Testis (tissue), 3 donors: ENCODE results near the gene SDE2. TPM values are rescaled to one million over a fixed set of nuclear protein-coding genes. Genes with fewer than 3 reads are reported as not detected.

ENCODE experiments used
- DNase-seq: peaks from one replicate; pipeline ENCODE4 v3.0.0-alpha.2; 2019
- H3K27ac ChIP-seq, 2 donors: fragments of 200-600 bp; sonication (generic); one replicate each; pipeline ENCODE4 v1.5.1; 2019
- H3K27me3 ChIP-seq: fragments of 200-600 bp; sonication (generic); one replicate; pipeline ENCODE4 v1.5.1; 2019
- H3K36me3 ChIP-seq: fragments of 200-600 bp; sonication (generic); one replicate; pipeline ENCODE4 v1.5.1; 2017; ENCODE audit warnings: low read depth; ENCODE audit errors: missing control alignments
- H3K4me1 ChIP-seq: fragments of 200-600 bp; sonication (generic); one replicate; pipeline ENCODE4 v1.5.1; 2019
- H3K4me3 ChIP-seq, 2 donors: fragments of 200-600 bp; sonication (generic); one replicate each; pipeline ENCODE4 v1.5.1; 2017 to 2019
- H3K9me3 ChIP-seq: fragments of 200-600 bp; sonication (generic); one replicate; pipeline ENCODE4 v1.5.1; 2017
- POLR2A ChIP-seq: fragments of 450-650 bp; IDR thresholded peaks from one replicate; pipeline ENCODE4 v1.6.1; 2017; ENCODE audit warnings: antibody characterized with exemption, mild to moderate bottlenecking, moderate library complexity
- WGBS, 2 donors: methylation state at CpG; one replicate each; pipeline ENCODE4 v1.1.5; 2018; 5-methylcytosine and 5-hydroxymethylcytosine counted together
- intact Hi-C: fragments of 100-400 bp; cut with DNase I; formaldehyde crosslinking; loops from one replicate; pipeline ENCODE4 v1.15.1; 2023; ENCODE audit warnings: low total_unique reads
- polyA plus RNA-seq: library from polyadenylated mRNA; stranded (reverse); fragments of 350-450 nt; fragmentation: Illumina TruSeq; extraction: RNeasy Lipid Tissue Mini Kit (QIAGEN cat#74804); gene quantifications from one replicate; pipeline ENCODE4 v1.2.3, GENCODE V29; 2014; ENCODE audit warnings: low read depth, low replicate concordance; ENCODE audit not compliant: insufficient read depth
- total RNA-seq, 2 donors: library from RNA; depleted of rRNA; stranded (reverse); fragments of >200 nt; gene quantifications; one replicate each; pipeline ENCODE4 v1.2.3, GENCODE V29; 2016
- TF ChIP-seq, protein P1 (sequence below), 3 experiments: fragments of 450-650 bp in 2 of 3; fragments of 200-600 bp in 1 of 3; sonication (generic) in 1 of 3; IDR thresholded peaks; one replicate each; pipeline ENCODE4 v1.5.1; 2016 to 2019; ENCODE audit warnings: antibody characterized with exemption in 3 of 3, mild to moderate bottlenecking in 2 of 3, moderate library complexity in 1 of 3

Gene SDE2
- total and polyA plus RNA-seq, 3 donors from 2014 or later: 17.9 to 23.9 (median 22.4) TPM

DNA sequence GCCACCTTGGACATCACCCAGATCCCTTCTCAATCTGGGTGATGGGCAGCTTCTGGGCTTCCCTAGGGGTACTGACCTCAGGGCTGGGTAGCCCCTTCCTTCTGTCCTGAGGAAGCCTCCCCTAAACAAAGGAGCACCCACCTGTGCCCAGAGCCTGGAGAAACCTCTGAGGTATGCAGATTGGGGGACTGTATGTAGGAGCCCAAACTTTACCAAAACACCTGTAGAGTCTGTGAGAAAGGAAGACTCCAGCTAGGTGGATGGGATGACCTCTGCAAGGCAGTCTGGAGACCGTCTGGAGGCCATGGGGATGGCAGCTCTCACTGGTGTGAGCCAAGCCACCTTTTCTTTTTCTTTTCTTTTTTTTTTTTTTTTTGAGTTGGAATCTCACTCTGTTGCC is 44.4 kb downstream of the SDE2 start:
- no peak for DNase-seq
- no peaks in the 10 kb centered on the region for H3K9me3 ChIP-seq
- WGBS, 2 donors: 69 to 95% methylated on average over 1 of the region's 1 CpG
- TF ChIP-seq, protein P1, sequence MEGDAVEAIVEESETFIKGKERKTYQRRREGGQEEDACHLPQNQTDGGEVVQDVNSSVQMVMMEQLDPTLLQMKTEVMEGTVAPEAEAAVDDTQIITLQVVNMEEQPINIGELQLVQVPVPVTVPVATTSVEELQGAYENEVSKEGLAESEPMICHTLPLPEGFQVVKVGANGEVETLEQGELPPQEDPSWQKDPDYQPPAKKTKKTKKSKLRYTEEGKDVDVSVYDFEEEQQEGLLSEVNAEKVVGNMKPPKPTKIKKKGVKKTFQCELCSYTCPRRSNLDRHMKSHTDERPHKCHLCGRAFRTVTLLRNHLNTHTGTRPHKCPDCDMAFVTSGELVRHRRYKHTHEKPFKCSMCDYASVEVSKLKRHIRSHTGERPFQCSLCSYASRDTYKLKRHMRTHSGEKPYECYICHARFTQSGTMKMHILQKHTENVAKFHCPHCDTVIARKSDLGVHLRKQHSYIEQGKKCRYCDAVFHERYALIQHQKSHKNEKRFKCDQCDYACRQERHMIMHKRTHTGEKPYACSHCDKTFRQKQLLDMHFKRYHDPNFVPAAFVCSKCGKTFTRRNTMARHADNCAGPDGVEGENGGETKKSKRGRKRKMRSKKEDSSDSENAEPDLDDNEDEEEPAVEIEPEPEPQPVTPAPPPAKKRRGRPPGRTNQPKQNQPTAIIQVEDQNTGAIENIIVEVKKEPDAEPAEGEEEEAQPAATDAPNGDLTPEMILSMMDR (IDR thresholded peaks at IDR 0.05): no peak
- TF ChIP-seq POLR2A: no peak
- H3K36me3 ChIP-seq: no peaks in the 10 kb centered on the region
- intact Hi-C loops: no loop called here
- no peak overlapping the region for H3K4me3 ChIP-seq
- H3K4me1 ChIP-seq: no peaks in the 10 kb centered on the region
- H3K27me3 ChIP-seq: no peaks in the 10 kb centered on the region
- H3K27ac ChIP-seq: no peak overlapping the region

DNA sequence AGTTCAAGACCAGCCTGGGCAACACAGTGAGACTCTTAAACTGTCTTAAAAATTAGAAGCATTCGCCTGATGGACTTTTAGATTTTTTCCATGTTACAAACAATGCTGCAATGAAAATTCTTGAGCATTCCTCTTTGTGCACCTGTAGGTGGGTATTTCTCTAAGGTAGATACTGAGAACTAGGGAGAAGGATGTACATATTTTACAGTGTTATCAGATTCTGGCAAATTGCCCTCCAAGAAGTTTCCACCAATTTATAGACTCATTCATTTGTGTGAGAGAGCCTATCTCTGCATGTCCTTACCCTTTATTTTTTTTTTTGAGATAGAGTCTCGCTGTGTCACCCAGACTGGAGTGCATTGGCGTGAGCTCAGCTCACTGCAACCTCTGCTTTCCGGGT is 45.8 kb downstream of the SDE2 start:
- no peak for DNase-seq
- intact Hi-C loops: no loop called here
- no peaks in the 10 kb centered on the region for H3K36me3 ChIP-seq
- no peaks in the 10 kb centered on the region for H3K27me3 ChIP-seq
- no peak for TF ChIP-seq POLR2A
- TF ChIP-seq, protein P1 (IDR thresholded peaks at IDR 0.05): no peak
- no peak overlapping the region for H3K4me3 ChIP-seq
- no peaks in the 10 kb centered on the region for H3K4me1 ChIP-seq
- WGBS, 2 donors: 84 to 96% methylated on average over 4 of the region's 4 CpGs
- H3K9me3 ChIP-seq: no peaks in the 10 kb centered on the region
- no peak overlapping the region for H3K27ac ChIP-seq

DNA sequence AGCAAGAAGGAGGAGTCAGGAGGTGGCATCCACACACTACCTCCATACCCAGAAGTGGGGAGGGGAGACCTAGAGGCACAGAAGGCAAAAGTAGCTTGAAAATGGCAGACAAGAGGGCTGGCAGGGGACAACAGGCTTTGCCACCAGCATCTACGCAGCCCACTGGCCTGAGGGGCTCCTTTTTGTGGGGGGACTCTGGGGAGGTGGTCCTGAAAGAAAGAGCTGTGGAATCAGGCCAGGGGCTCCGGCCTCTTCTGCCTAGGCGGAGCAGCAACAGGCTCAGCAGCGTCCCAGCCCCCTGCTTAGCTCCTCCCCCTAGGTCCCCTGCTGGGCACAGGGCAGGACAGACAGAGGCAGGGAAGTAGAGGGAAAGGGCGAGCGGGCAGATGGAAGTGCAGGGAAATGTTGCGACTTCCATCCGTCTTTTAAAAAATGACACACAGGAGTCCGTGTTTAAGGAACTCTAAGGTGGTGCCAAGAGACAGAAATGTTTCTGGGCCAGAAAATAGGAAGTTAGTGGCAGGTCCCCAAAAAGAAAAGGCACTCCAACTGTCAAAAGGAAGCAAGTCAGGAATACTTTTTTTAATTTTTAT is 48.1 kb downstream of the SDE2 start:
- Histone ChIP-seq H3K4me3 (no peak overlapping the region), H3K27ac (no peak overlapping the region), H3K27me3 (no peaks in the 10 kb centered on the region), H3K36me3 (no peaks in the 10 kb centered on the region), H3K4me1 (no peaks in the 10 kb centered on the region), H3K9me3 (no peaks in the 10 kb centered on the region)
- no peak for DNase-seq
- 76 to 87% methylated on average over 7 to 9 of the region's 9 CpGs for WGBS, 2 donors
- TF ChIP-seq, protein P1 (IDR thresholded peaks at IDR 0.05): no peak
- TF ChIP-seq POLR2A: no peak
- intact Hi-C loops: no loop called here

DNA sequence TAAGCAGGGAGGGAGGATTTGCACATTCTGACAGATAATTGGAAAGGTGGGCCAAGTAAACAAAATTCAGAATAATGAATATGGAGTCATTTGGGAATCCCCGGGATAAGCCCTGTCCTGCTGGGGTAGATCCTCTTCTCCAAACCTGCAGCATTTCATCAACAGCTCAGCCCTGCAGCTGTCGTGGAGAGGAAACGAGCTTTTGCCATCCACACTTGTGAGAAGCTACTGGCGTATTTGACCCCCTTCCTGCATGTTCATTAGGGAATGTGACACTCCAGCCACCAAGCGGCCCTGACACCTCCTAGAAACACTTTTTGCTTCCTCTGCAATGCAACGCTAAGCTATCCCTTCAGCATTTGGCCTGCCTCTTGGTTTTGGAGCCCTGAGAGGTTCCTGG is 50.1 kb downstream of the SDE2 start:
- H3K9me3 ChIP-seq: no peaks in the 10 kb centered on the region
- no peaks in the 10 kb centered on the region for H3K27me3 ChIP-seq
- no peaks in the 10 kb centered on the region for H3K36me3 ChIP-seq
- H3K27ac ChIP-seq: no peak overlapping the region
- H3K4me3 ChIP-seq: no peak overlapping the region
- DNase-seq: no peak
- H3K4me1 ChIP-seq: no peaks in the 10 kb centered on the region
- 71 to 73% methylated on average over 5 to 6 of the region's 6 CpGs for WGBS, 2 donors
- intact Hi-C loops: no loop called here
- TF ChIP-seq, protein P1 (IDR thresholded peaks at IDR 0.05): no peak
- TF ChIP-seq POLR2A: no peak

DNA sequence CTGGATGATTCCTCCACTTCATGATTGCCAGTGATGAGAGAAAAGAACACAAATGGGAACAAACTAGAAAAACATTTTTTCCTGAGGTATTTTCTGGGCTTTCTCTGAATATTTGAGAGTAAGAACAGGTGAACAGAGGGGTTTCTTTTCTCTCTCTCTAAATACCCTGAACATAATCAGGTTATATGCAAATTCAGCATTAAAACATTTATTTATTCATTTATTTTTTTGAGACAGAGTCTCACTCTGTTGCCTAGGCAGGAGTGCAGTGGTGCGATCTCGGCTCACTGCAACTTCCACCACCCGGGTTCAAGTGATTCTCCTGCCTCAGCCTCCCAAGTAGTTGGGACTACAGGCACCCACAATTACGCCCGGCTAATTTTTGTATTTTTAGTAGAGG is 52.3 kb downstream of the SDE2 start:
- H3K27ac ChIP-seq: no peak overlapping the region
- WGBS, 2 donors: 98% methylated on average over 5 of the region's 5 CpGs
- peaks cover 3% of the 10 kb centered on the region for H3K4me1 ChIP-seq
- no peaks in the 10 kb centered on the region for H3K36me3 ChIP-seq
- intact Hi-C loops: no loop called here
- TF ChIP-seq POLR2A: no peak
- TF ChIP-seq, protein P1 (IDR thresholded peaks at IDR 0.05): no peak
- no peak for DNase-seq
- no peaks in the 10 kb centered on the region for H3K9me3 ChIP-seq
- no peaks in the 10 kb centered on the region for H3K27me3 ChIP-seq
- no peak overlapping the region for H3K4me3 ChIP-seq
